Activated CD4-positive, alpha-beta T cell treated with anti-CD3 and anti-CD28 coated beads, Interleukin-2, amount 50 U/mL, for 24 hours (primary cell): ENCODE measurements around the gene TMEM131.
"Not testable (repeated sequence)": the region's sequence is repeated elsewhere in the genome, so short reads cannot be mapped to it uniquely, and the experiment has no call there.

Source experiments
- DNase-seq, 2 donors: peaks; one replicate each; pipeline ENCODE4 v3.0.0-alpha.2; 2020; ENCODE audit warnings: low read depth in 1 of 2, low spot score in 1 of 2

The TMEM131 gene

GRCh38 chr2:98022067-98022466 is 26.3 kb upstream of the TMEM131 start:
- DNase-seq = not testable (repeated sequence)

GRCh38 chr2:98020992-98021713 is 25.4 kb upstream of the TMEM131 start:
- DNase-seq = no peak

DNA sequence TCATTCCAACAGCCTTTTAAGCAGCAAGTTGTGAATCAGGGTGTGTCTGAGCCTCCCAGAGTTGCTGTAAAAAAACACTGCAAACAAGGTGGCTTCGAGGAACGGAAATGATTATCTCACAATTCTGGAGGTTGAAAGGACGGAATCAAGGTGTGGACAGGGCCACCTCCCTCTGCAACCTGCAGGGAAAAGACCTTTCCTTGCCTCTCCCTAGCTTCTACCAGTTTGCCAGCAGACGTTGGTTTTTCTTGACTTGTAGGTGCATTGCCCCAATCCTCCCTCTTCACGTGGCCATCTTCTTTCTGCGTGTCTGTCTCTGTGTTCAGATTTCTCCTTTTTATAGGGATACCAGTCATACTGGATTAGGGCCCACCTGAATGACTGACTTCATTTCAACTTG is 24.8 kb upstream of the TMEM131 start:
- DNase-seq = no peak

DNA sequence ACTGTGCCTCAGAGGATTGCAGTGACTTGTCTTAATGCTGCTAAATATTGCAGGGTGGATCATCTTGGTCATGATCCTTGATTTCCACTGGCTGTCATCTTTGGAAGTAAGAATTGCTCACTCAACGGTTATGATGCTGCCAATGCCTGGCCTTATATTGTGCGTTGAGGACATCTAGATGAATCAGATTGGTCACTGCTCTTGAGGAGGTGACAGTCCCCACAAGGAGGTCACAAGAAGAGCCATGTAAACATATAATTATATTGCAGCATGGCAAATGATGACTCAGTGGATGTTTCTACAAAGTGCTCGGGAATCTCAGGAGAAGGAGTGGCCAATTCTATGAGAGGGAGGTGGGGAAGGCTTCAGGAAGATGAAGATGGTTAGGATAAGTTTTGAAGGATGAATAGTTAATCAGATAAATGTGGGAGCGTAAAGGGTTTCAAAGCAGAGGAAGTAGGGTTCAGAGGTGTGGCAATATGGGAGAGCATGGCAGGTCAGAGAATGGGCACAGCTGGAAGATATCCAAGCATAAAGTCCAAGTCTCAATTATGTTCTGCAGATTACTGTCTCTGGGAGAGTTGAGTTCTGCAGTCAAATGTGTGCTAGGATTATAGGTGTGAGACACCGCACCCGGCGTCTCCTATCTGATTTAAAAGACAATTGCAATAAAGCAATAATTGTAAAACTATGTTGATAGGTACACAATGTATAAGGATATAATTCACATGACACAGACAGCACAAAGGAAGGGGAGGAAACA is 21.3 kb upstream of the TMEM131 start:
- DNase-seq = no peak

- DNase-seq = no peak
Measured at GRCh38 chr2:98015671-98016070, 19.9 kb upstream of the TMEM131 start.

DNA sequence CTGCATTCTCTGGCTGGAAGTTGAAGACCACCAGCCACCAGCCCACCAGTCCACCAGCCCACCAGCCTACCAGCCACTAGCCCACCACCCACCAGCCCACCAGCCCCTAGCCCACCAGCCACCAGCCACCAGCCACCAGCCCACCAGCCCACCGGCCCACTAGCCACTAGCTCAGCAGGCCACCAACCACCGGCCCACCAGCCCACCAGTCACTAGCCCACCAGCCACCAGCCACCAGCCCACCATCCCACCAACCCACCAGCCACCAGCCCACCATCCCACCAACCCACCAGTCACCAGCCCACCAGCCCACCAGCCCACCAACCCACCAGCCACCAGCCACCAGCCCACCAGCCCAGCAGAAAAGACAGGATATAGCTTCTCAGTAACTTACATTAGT is 18.6 kb upstream of the TMEM131 start:
- no peak for DNase-seq

- no peak for DNase-seq
Measured at GRCh38 chr2:98013407-98014042, 17.8 kb upstream of the TMEM131 start.

- DNase-seq = no peak
Measured at GRCh38 chr2:98012561-98012991, 16.8 kb upstream of the TMEM131 start.

DNA sequence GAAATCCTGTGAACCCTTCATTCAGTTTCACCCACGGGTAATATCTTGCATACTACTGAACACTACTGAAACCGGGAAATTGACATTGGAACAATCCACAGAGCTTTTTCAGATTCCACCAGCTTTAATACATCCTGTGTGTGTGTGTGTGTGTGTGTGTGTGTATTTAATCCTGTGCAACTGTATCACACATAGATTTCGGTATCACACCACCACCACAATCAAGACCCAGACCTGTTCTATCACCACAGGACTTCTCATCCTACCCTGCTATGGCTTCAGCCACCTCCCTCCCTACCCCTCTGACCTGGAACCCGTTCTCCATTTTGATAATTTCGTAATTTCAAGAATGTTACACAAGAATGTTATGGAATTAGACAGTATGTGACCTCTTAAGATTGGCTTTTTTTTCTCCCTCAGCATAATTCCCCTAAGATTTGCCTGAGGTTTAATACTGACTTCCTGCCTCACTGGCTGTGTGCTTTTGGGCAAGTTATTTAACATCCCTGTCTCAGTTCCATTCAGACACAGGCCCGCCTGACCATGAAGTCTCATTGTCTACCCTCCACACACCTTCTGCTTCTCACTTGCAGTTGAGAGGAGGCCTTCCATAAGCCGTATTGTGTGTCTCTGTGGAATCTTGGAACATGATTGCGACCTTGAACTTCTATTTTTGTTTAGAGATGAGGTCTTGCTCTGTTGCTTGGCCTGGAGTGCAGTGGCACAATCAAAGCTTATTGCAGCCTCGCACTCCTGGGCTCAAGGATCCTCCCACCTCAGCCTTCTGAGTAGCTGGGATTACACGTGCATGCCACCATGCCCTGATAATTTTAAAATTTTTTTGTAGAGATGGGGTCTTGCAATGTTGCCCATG is 14.4 kb upstream of the TMEM131 start:
- no peak for DNase-seq

DNA sequence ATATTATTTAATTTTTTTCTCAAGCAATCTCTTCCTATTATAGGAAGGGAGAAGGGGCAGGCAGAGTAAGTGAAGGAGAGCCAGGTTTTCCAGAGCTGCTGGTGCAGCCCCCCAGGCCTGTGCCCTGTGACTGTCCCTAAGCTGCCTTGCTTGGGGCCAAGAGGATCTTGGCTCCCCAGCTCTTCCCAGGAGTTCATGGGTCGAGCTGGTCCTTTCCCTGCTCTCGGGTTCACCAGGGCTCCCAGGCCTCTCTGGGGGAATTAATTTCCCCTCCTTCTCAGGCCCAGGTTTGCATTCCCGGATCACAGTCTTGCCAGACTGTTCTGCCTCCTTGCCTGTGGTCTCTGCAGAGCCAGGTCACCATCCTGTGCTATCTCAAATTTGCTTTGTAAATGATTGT is 12.7 kb upstream of the TMEM131 start:
- DNase-seq = no peak

DNA sequence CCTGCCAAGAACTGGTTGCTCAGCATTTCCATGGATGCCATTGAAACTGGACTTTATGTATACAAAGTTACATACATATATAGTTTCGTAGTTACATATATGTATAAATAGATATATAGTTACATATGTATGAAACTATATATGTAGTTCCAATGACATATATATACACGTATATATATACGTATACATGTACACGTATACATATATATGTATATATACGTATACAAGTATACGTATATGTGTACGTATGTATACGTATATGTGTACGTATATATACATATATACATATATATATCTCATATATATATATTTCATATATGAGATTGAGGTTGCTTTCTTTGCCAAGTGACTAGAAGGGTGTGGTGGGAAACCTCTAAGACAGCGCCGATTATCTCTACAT is 10.6 kb upstream of the TMEM131 start:
- DNase-seq = no peak

DNA sequence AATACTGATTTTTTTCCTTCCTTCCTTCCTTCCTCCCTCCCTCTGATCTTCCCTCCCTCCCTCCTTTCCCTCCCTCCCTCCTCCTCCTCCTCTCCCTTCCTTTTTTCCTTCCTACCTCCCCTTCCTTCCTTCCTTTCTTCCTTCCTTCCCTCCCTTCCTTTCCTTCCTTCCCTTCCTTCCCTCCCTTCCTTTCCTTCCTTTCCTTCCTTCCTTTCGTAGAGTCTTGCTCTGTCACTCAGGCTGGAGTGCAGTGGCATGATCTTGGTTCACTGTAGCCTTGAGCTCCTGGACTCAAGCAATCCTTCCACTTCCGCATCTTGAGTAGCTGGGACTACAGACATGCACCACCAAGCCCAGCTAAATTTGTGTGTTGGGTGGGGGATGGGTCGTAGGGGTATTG is 8.9 kb upstream of the TMEM131 start:
- no peak for DNase-seq

DNA sequence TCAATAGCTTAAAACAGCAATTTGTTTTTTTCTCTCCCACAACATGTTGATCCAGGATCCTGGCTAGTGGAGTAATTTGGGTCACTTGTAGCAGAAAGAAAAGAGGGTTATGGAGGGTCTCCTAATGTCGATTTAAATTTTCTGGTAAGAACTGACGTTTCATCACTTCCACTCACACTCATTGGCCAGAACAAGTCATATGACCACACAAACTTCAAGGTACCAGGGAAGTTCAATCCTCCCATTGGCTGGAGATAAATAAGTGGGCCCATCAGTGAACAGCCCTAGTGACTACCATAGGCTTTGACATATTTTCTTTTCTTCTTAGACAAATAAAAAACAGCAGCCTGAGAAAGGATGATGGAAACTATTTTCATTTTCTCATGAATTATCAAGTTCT is 8.3 kb upstream of the TMEM131 start:
- no peak for DNase-seq

DNA sequence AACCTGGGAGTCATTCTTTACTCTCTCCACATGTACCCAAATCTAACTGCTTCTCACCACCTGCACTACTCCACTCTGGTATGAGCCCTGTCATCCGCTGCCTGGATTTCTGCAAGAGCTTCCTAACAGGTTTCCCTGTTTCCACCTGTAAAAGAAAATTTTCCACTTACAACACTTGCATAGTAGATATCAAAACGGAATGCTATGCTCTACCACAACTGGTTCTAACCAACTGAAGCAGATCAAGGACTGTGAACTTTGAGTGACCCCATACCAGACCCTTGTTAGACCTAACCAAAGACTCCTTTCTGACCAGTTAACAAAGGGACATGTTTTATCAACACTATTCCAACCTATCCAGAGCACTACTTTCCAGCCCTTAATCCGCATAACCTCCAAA is 3.8 kb upstream of the TMEM131 start:
- no peak for DNase-seq

GRCh38 chr2:97998431-97999005 is 2.8 kb upstream of the TMEM131 start:
- DNase-seq = no peak

DNA sequence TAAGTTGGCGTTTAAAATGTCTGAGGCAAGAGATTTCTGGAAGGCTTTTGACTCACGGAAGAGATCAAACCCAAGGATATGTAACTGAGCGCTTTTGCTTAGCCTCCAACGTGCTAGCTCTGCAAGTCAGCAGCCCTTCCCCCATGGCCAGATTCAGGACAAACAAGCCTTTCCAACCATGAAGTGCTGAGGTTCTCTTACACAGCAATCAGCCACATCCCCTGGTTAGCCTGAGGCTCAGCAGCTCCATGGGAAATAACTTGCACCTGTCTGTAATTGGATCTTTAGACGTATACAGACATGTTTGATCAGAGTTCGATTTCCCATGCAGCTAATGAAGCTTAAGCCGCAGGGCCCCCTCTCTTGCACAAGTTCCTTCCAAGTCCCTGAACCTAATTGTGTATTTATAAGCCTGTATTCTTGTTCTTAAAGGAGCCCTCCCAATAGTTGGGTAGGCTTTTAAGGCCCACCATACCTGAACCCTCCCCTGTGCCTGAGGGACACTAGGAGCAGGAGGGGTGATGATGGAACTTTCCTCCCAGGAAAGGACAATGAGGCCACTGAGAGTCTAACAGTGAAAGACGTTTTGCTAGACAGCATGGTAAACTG is 2.1 kb upstream of the TMEM131 start:
- no peak for DNase-seq

- no peak for DNase-seq
Measured at GRCh38 chr2:97996679-97997078, 931 bp upstream of the TMEM131 start.

DNA sequence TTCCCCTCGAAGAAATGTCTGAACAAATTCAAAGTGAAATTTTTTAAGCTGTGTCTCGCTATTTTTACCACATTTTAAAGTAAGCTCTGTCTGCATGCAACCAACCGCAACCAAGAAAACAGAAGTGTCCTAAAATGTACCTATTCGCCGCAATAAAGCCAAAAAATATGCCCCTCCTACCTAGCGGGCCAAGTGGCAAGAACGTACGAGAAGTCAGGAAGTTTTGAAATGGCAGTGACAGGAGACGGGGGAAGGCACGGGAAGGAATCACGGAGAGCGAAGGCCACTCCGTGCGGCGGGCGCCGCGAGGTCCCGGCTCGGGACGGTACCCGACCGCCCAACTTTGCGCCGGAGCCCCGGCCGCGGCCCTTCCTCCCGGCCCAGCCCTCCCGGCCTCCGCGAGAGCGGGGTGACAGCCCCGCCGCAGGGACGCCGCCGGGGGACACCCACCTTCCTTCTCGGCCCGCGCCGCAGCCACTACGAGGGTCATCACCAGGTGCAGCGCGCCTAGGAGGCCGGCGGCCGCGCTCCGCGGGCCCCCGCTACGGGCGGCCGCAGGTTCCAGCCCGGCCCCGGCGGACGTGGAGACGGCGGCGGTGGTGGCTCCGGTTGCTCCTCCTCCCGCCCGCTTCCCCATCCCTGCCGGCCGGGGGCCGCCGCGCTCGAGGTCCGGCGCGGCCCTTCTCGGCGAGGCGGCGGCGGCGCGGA is 568 bp downstream of the TMEM131 start:
- peak; percentile 22 to 28 for DNase-seq

- DNase-seq = no peak
Measured at GRCh38 chr2:97994476-97994875, 1.3 kb downstream of the TMEM131 start.

DNA sequence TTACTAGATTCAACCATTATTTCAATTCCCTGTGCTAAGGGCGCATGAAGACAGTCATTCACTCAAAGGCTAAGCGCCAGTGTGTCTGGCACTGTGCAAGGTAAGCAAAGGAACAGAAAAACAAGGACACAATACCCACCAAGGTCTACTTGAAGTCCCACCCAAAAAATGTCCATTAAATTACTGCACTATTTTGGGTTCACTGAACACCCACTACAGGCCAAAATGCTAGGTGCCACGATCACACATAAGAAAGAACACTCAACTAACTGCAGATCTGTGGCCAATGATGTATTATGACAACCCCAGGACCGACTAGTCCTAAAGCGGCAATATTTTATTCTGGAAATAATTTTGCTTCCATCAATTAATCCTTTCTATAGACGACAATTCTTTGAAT is 1.8 kb downstream of the TMEM131 start:
- DNase-seq = no peak
